Astrocyte (in vitro differentiated cells and primary cell): ENCODE measurements around the gene HMCN2. TPM values are rescaled to one million over a fixed set of nuclear protein-coding genes. Genes with fewer than 3 reads are reported as not detected.

ENCODE experiments used
- DNase-seq: peaks from one replicate; pipeline ENCODE4 v3.0.0-alpha.2; 2010; ENCODE audit warnings: low read depth
- FAIRE-seq: peaks from 2 replicates; lab custom pipeline; 2011; peaks lifted over from hg19 to GRCh38; lab: Jason Lieb, UNC
- H2AFZ ChIP-seq: 2 replicates; pipeline ENCODE4 v1.6.0; 2012; ENCODE audit warnings: low read depth, low read length, inconsistent platforms
- H3K27ac ChIP-seq: 2 replicates; pipeline ENCODE4 v1.5.1; 2011; ENCODE audit warnings: low read depth, low read length, inconsistent platforms
- H3K27me3 ChIP-seq: 2 replicates; pipeline ENCODE4 v1.6.0; 2011; ENCODE audit warnings: low read length, inconsistent platforms; ENCODE audit not compliant: insufficient read depth
- H3K36me3 ChIP-seq: 2 replicates; pipeline ENCODE4 v1.5.1; 2011; ENCODE audit warnings: low read length, inconsistent platforms; ENCODE audit not compliant: insufficient read depth
- H3K4me1 ChIP-seq: 2 replicates; pipeline ENCODE4 v1.5.1; 2011; ENCODE audit warnings: low read length, inconsistent platforms; ENCODE audit not compliant: insufficient read depth
- H3K4me2 ChIP-seq: 2 replicates; pipeline ENCODE4 v1.6.0; 2012; ENCODE audit warnings: low read length, inconsistent platforms
- H3K4me3 ChIP-seq: 2 replicates; pipeline ENCODE4 v1.5.1; 2011; ENCODE audit warnings: low read depth, mild to moderate bottlenecking, low read length, inconsistent platforms; ENCODE audit not compliant: insufficient read depth
- H3K79me2 ChIP-seq: 2 replicates; pipeline ENCODE4 v1.6.0; 2012; ENCODE audit warnings: mild to moderate bottlenecking, low read length, inconsistent platforms; ENCODE audit not compliant: insufficient read depth
- H3K9ac ChIP-seq: 2 replicates; pipeline ENCODE4 v1.6.0; 2012; ENCODE audit warnings: mild to moderate bottlenecking, low read length, inconsistent platforms
- H3K9me3 ChIP-seq: 2 replicates; pipeline ENCODE4 v1.5.1; 2012; ENCODE audit warnings: low read depth, mild to moderate bottlenecking, low read length, inconsistent platforms; ENCODE audit not compliant: insufficient read depth
- H4K20me1 ChIP-seq: 2 replicates; pipeline ENCODE4 v1.6.0; 2012; ENCODE audit warnings: low read length, inconsistent platforms; ENCODE audit not compliant: insufficient read depth
- H3K27ac Mint-ChIP-seq: one replicate; pipeline ENCODE4 v1.8.0; 2021; ENCODE audit warnings: mild to moderate bottlenecking, mixed read lengths; ENCODE audit not compliant: unreplicated experiment
- H3K27me3 Mint-ChIP-seq: one replicate; pipeline ENCODE4 v1.8.0; 2021; ENCODE audit warnings: low read depth, mixed read lengths; ENCODE audit not compliant: unreplicated experiment
- H3K36me3 Mint-ChIP-seq: one replicate; pipeline ENCODE4 v1.8.0; 2021; ENCODE audit warnings: low read depth, mixed read lengths; ENCODE audit not compliant: unreplicated experiment
- H3K4me1 Mint-ChIP-seq: one replicate; pipeline ENCODE4 v1.8.0; 2021; ENCODE audit warnings: low read depth, mixed read lengths; ENCODE audit not compliant: unreplicated experiment
- H3K4me3 Mint-ChIP-seq: one replicate; pipeline ENCODE4 v1.8.0; 2021; ENCODE audit warnings: mild to moderate bottlenecking, moderate library complexity, mixed read lengths; ENCODE audit not compliant: unreplicated experiment
- H3K9me3 Mint-ChIP-seq: one replicate; pipeline ENCODE4 v1.8.0; 2021; ENCODE audit warnings: mild to moderate bottlenecking, mixed read lengths; ENCODE audit not compliant: unreplicated experiment
- CTCF ChIP-seq: IDR thresholded peaks from 2 replicates; pipeline ENCODE4 v1.5.1; 2011; ENCODE audit warnings: low read depth, mild to moderate bottlenecking, inconsistent platforms, low read length, moderate library complexity; ENCODE audit not compliant: insufficient read depth
- EZH2 ChIP-seq: IDR thresholded peaks from 2 replicates; pipeline ENCODE4 v1.6.1; 2012; ENCODE audit warnings: mild to moderate bottlenecking, low read length, inconsistent platforms; ENCODE audit not compliant: insufficient read depth
- total RNA-seq: library from RNA; stranded (reverse); gene quantifications from 2 replicates; pipeline ENCODE4 v1.2.1, GENCODE V29; 2021

The HMCN2 gene
- total RNA-seq, 1 donor from 2014 or later = 1.6 TPM

GRCh38 chr9:130462685-130463540 is 197.4 kb downstream of the HMCN2 start:
- H3K4me3 Mint-ChIP-seq = no peak overlapping the region
- Histone ChIP-seq H3K9me3 (no peaks in the 10 kb centered on the region), H3K4me2 (no peak overlapping the region), H3K27me3 (peaks cover 22% of the 10 kb centered on the region), H3K9ac (no peak overlapping the region), H2AFZ (no peak overlapping the region), H3K79me2 (no peaks in the 10 kb centered on the region), H3K4me3 (no peak overlapping the region), H3K36me3 (no peaks in the 10 kb centered on the region), H3K4me1 (no peaks in the 10 kb centered on the region), H3K27ac (no peak overlapping the region), H4K20me1 (no peaks in the 10 kb centered on the region)
- H3K27me3 Mint-ChIP-seq = peaks cover 19% of the 10 kb centered on the region
- H3K36me3 Mint-ChIP-seq = peaks cover 14% of the 10 kb centered on the region
- FAIRE-seq (no peak), DNase-seq (no peak)
- H3K4me1 Mint-ChIP-seq = no peaks in the 10 kb centered on the region
- H3K9me3 Mint-ChIP-seq = no peaks in the 10 kb centered on the region
- no peak overlapping the region for H3K27ac Mint-ChIP-seq
- TF ChIP-seq EZH2 = no peak
- no peak for TF ChIP-seq CTCF

- Histone ChIP-seq H3K79me2 (no peaks in the 10 kb centered on the region), H3K9me3 (no peaks in the 10 kb centered on the region), H4K20me1 (no peaks in the 10 kb centered on the region), H3K4me1 (no peaks in the 10 kb centered on the region), H3K27ac (no peak overlapping the region), H3K36me3 (no peaks in the 10 kb centered on the region), H2AFZ (no peak overlapping the region), H3K4me3 (no peak overlapping the region), H3K4me2 (no peak overlapping the region), H3K9ac (no peak overlapping the region), H3K27me3 (peaks cover 29% of the 10 kb centered on the region)
- DNase-seq (no peak), FAIRE-seq (no peak)
- H3K9me3 Mint-ChIP-seq = no peaks in the 10 kb centered on the region
- H3K4me3 Mint-ChIP-seq = no peak overlapping the region
- no peak overlapping the region for H3K27ac Mint-ChIP-seq
- peaks cover 22% of the 10 kb centered on the region for H3K27me3 Mint-ChIP-seq
- TF ChIP-seq CTCF = no peak
- TF ChIP-seq EZH2 = no peak
- H3K4me1 Mint-ChIP-seq = no peaks in the 10 kb centered on the region
- peaks cover 21% of the 10 kb centered on the region for H3K36me3 Mint-ChIP-seq
These were observed 198.5 kb downstream of the HMCN2 start for GRCh38 chr9:130463763-130464745.
